Epithelial cell of proximal tubule (primary cell): Measurements from ENCODE around the gene SPTBN5. TPM values are rescaled to one million over a fixed set of nuclear protein-coding genes. Genes with fewer than 3 reads are reported as not detected.

Source experiments
- DNase-seq: peaks from one replicate; pipeline ENCODE4 v3.0.0-alpha.2; 2011; ENCODE audit warnings: low read depth
- H3K4me3 ChIP-seq: 2 replicates; pipeline ENCODE4 v1.5.1; 2011; ENCODE audit warnings: low read depth, mild to moderate bottlenecking, low read length
- CTCF ChIP-seq: conservative IDR thresholded peaks from 2 replicates; pipeline ENCODE4 v1.5.1; 2012; ENCODE audit warnings: low read depth, mild to moderate bottlenecking, low read length
- total RNA-seq: library from RNA; depleted of rRNA; stranded (reverse); fragments of >200 nt; gene quantifications from 2 replicates; pipeline ENCODE4 v1.2.3, GENCODE V29; 2015

The SPTBN5 gene
- total RNA-seq, 1 donor from 2014 or later = 0.63 TPM

- no peak for DNase-seq
- no peak overlapping the region for H3K4me3 ChIP-seq
- TF ChIP-seq CTCF = no peak
Measured at GRCh38 chr15:41861736-41862356, 32.0 kb downstream of the SPTBN5 start.

GRCh38 chr15:41860049-41860828, 33.6 kb downstream of the SPTBN5 start:
- no peak overlapping the region for H3K4me3 ChIP-seq
- TF ChIP-seq CTCF = peak; percentile 8

GRCh38 chr15:41858756-41859155, 35.1 kb downstream of the SPTBN5 start:
- no peak for TF ChIP-seq CTCF
- no peak overlapping the region for H3K4me3 ChIP-seq
- no peak for DNase-seq

More at GRCh38 chr15:41860049-41860828, 33.6 kb downstream of the SPTBN5 start:
- no peak for DNase-seq

DNA sequence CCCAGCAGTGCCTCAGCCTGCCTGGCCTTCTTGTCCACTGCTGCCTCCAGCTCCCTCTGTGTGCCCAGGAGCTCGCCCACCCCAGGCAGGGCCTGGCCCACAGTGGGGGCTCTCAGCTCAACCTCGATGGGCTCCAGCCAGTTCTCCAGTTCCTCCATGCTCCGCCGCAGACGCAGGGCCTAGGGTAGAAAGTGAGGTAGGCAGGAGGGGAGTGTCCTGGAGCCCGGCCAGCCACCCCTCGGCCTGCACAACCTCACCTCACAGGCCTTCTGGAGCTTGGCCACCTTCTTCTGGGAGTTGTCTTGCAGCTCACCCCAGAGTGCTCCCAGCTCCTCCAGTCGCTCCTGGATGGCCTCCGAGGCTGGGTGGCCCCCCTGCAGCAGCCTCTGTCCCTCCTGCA, 36.5 kb downstream of the SPTBN5 start:
- H3K4me3 ChIP-seq = no peak overlapping the region
- no peak for TF ChIP-seq CTCF
- DNase-seq = no peak

- H3K4me3 ChIP-seq = no peak overlapping the region
- no peak for DNase-seq
- TF ChIP-seq CTCF = no peak
Measured at GRCh38 chr15:41856716-41857115, 37.1 kb downstream of the SPTBN5 start.

GRCh38 chr15:41856262-41856661, 37.6 kb downstream of the SPTBN5 start:
- DNase-seq = no peak
- H3K4me3 ChIP-seq = no peak overlapping the region
- no peak for TF ChIP-seq CTCF
